Activated CD4-positive, alpha-beta memory T cell treated with anti-CD3 and anti-CD28 coated beads for 36 hours (primary cell): ENCODE measurements around the gene DDX1. TPM values are rescaled to one million over a fixed set of nuclear protein-coding genes. Genes with fewer than 3 reads are reported as not detected.

Experiments
- CTCF ChIA-PET: fragments of 350-600 bp; sonication (Branson Sonifier 250); formaldehyde crosslinking; loops from one replicate; lab custom pipeline; 2021; ENCODE audit warnings: antibody characterized with exemption, inconsistent platforms; lab: Charles Lee
- POLR2A ChIA-PET: fragments of 350-600 bp; sonication (Branson Sonifier 250); formaldehyde crosslinking; loops from one replicate; lab custom pipeline; 2021; ENCODE audit warnings: antibody characterized with exemption; lab: Charles Lee
- DNase-seq: peaks from one replicate; pipeline ENCODE4 v3.0.0-alpha.2; 2020
- H3K27ac Mint-ChIP-seq: one replicate; pipeline ENCODE4 v1.8.0; 2021; ENCODE audit warnings: mixed read lengths
- H3K27me3 Mint-ChIP-seq: one replicate; pipeline ENCODE4 v1.8.0; 2021; ENCODE audit warnings: mixed read lengths
- H3K36me3 Mint-ChIP-seq: one replicate; pipeline ENCODE4 v1.8.0; 2021; ENCODE audit warnings: mixed read lengths
- H3K4me1 Mint-ChIP-seq: one replicate; pipeline ENCODE4 v1.8.0; 2021; ENCODE audit warnings: low read depth, mixed read lengths
- H3K4me3 Mint-ChIP-seq: one replicate; pipeline ENCODE4 v1.8.0; 2021; ENCODE audit warnings: mild to moderate bottlenecking, mixed read lengths
- H3K9me3 Mint-ChIP-seq: one replicate; pipeline ENCODE4 v1.8.0; 2021; ENCODE audit warnings: mixed read lengths
- intact Hi-C: fragments of 100-400 bp; cut with micrococcal nuclease; formaldehyde crosslinking; loops from one replicate; pipeline ENCODE4 v1.15.1; 2023
- total RNA-seq, 2 experiments: library from RNA; stranded (reverse); gene quantifications; one replicate each; pipeline ENCODE4 v1.2.3, GENCODE V29; 2021

DDX1 gene
- total RNA-seq, 2 experiments from 2014 or later, result 79.7 to 81.1 TPM

GRCh38 chr2:15666861-15667808 lies 75.5 kb downstream of the DDX1 start:
- ChIA-PET POLR2A (no interaction called here), CTCF (no interaction called here)
- Mint-ChIP-seq H3K27ac (no peak overlapping the region), H3K27me3 (peaks cover 5% of the 10 kb centered on the region), H3K4me3 (no peak overlapping the region), H3K4me1 (no peaks in the 10 kb centered on the region), H3K9me3 (no peaks in the 10 kb centered on the region), H3K36me3 (no peaks in the 10 kb centered on the region)
- intact Hi-C loops, result no loop called here
- no peak for DNase-seq

GRCh38 chr2:15667809-15668556 lies 76.3 kb downstream of the DDX1 start:
- Mint-ChIP-seq H3K27me3 (peaks cover 8% of the 10 kb centered on the region), H3K27ac (no peak overlapping the region), H3K36me3 (no peaks in the 10 kb centered on the region), H3K4me3 (no peak overlapping the region), H3K9me3 (no peaks in the 10 kb centered on the region), H3K4me1 (no peaks in the 10 kb centered on the region)
- intact Hi-C loops, result no loop called here
- ChIA-PET CTCF (no interaction called here), POLR2A (no interaction called here)
- no peak for DNase-seq

DNA sequence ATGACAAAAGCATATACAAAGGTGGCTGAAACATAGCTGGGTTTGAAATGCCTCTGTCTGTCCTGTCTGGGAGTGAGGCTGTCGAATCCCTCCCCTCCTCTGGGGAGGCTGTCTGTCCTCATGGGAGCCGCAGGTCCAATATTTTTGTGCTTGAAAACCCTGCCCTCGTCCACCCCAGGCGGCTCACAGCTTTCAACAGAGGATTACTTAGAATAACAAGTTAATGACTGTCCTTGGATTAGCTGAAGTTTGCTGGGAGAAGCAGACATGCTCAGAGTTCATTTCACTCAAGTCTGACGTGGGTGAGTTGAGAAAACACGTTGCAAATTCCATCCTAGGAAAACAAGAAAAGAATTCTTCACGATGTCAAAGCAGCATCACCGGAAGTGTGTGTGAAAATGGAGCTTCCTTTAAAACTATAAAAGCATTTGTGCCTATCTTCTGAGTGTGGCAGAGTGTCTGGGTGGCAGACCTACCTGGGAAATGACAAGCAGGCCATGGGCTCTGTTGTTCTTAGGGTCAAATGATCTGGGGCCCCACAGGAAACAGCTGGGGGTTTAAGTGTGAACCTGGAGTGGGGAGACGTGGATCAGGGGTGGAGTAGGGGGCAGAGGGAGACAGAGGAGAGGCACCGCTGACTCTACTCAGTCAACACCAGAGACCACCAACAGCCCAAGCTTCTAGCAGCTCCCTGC lies 77.1 kb downstream of the DDX1 start:
- CTCF ChIA-PET, result no interaction called here
- intact Hi-C loops, result no loop called here

DNA sequence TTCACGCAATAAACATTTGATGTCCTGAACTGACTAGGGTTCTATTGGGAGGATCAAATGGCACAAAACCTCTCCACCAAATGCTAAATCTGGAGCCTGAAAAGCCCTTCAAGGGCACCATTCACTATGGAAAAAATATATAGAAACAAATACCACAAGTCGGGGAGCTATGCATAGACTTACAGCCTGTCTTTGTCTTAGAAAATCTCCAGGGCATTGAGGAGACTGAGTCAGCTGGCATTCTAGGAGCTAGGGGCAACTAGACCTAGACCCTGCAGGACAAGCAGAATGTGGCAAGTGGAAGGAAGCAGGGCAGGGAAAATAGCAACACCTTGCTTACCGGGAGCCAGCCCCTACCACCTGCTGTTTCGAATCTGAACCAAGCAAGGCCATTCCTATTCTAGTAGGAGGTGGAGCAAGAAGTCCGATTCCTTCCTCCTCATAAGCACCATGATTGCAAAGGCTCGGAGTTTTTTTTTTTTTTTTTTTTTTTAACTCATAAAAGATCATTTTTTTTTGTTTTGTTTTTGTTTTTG lies 77.8 kb downstream of the DDX1 start:
- Mint-ChIP-seq H3K27ac (no peak overlapping the region), H3K27me3 (peaks cover 11% of the 10 kb centered on the region), H3K9me3 (no peaks in the 10 kb centered on the region), H3K36me3 (no peaks in the 10 kb centered on the region), H3K4me1 (no peaks in the 10 kb centered on the region), H3K4me3 (no peak overlapping the region)
- DNase-seq, result no peak
- ChIA-PET CTCF (no interaction called here), POLR2A (no interaction called here)
- intact Hi-C loops, result no loop called here

More for the DNA sequence above, 77.1 kb downstream of the DDX1 start:
- Mint-ChIP-seq H3K27ac (no peak overlapping the region), H3K4me3 (no peak overlapping the region), H3K36me3 (no peaks in the 10 kb centered on the region), H3K4me1 (no peaks in the 10 kb centered on the region), H3K27me3 (peaks cover 11% of the 10 kb centered on the region), H3K9me3 (no peaks in the 10 kb centered on the region)
- no peak for DNase-seq
- POLR2A ChIA-PET, result no interaction called here

- peaks cover 13% of the 10 kb centered on the region for H3K27me3 Mint-ChIP-seq
- no peaks in the 10 kb centered on the region for H3K36me3 Mint-ChIP-seq
- no peaks in the 10 kb centered on the region for H3K4me1 Mint-ChIP-seq
- H3K27ac Mint-ChIP-seq, result no peak overlapping the region
- intact Hi-C loops, result no loop called here
- CTCF ChIA-PET, result no interaction called here
- H3K4me3 Mint-ChIP-seq, result no peak overlapping the region
- no peak for DNase-seq
- POLR2A ChIA-PET, result no interaction called here
- no peaks in the 10 kb centered on the region for H3K9me3 Mint-ChIP-seq
Observed at GRCh38 chr2:15670469-15670868, 78.8 kb downstream of the DDX1 start.

GRCh38 chr2:15670981-15671380 lies 79.3 kb downstream of the DDX1 start:
- POLR2A ChIA-PET, result no interaction called here
- no peak overlapping the region for H3K27ac Mint-ChIP-seq

DNA sequence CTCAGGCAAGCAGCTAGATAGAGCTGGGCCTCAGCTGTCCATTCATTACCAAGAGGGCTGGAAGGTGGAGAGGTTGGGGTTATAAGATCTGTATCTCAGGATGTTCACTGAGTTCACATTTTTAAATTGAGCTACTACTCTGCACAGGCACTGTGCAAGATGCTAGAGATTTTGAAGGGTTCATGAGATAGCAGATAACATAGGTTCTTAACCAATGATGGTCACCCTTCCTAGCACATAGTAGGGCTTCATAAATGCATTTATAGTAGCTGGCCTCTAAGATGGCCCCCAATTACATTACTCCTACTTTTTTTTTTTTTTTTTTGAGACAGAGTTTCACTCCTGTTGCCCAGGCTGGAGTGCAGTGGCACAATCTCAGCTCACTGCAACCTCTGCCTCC lies 79.7 kb downstream of the DDX1 start:
- Mint-ChIP-seq H3K4me3 (no peak overlapping the region), H3K4me1 (no peaks in the 10 kb centered on the region), H3K36me3 (no peaks in the 10 kb centered on the region), H3K27ac (no peak overlapping the region), H3K27me3 (peaks cover 13% of the 10 kb centered on the region), H3K9me3 (no peaks in the 10 kb centered on the region)
- intact Hi-C loops, result no loop called here
- ChIA-PET CTCF (no interaction called here), POLR2A (no interaction called here)
- DNase-seq, result no peak

More at GRCh38 chr2:15670981-15671380, 79.3 kb downstream of the DDX1 start:
- CTCF ChIA-PET, result no interaction called here
- Mint-ChIP-seq H3K4me3 (no peak overlapping the region), H3K4me1 (no peaks in the 10 kb centered on the region), H3K27me3 (peaks cover 13% of the 10 kb centered on the region), H3K36me3 (no peaks in the 10 kb centered on the region), H3K9me3 (no peaks in the 10 kb centered on the region)
- intact Hi-C loops, result no loop called here
- DNase-seq, result no peak

GRCh38 chr2:15671842-15672815 lies 80.5 kb downstream of the DDX1 start:
- CTCF ChIA-PET, result no interaction called here
- intact Hi-C loops, result no loop called here
- H3K36me3 Mint-ChIP-seq, result no peaks in the 10 kb centered on the region
- POLR2A ChIA-PET, result no interaction called here
- no peak for DNase-seq
- H3K27me3 Mint-ChIP-seq, result peaks cover 12% of the 10 kb centered on the region
- no peak overlapping the region for H3K27ac Mint-ChIP-seq
- H3K4me1 Mint-ChIP-seq, result no peaks in the 10 kb centered on the region
- no peak overlapping the region for H3K4me3 Mint-ChIP-seq
- H3K9me3 Mint-ChIP-seq, result no peaks in the 10 kb centered on the region

GRCh38 chr2:15672961-15673918 lies 81.6 kb downstream of the DDX1 start:
- no peaks in the 10 kb centered on the region for H3K9me3 Mint-ChIP-seq
- no peak overlapping the region for H3K4me3 Mint-ChIP-seq
- peaks cover 11% of the 10 kb centered on the region for H3K27me3 Mint-ChIP-seq
- H3K27ac Mint-ChIP-seq, result no peak overlapping the region
- no peaks in the 10 kb centered on the region for H3K4me1 Mint-ChIP-seq
- CTCF ChIA-PET, result no interaction called here
- H3K36me3 Mint-ChIP-seq, result no peaks in the 10 kb centered on the region
- no peak for DNase-seq
- intact Hi-C loops, result no loop called here
- POLR2A ChIA-PET, result no interaction called here

GRCh38 chr2:15673919-15674636 lies 82.4 kb downstream of the DDX1 start:
- H3K4me1 Mint-ChIP-seq, result no peaks in the 10 kb centered on the region
- H3K27ac Mint-ChIP-seq, result no peak overlapping the region
- DNase-seq, result no peak
- CTCF ChIA-PET, result no interaction called here
- no peaks in the 10 kb centered on the region for H3K9me3 Mint-ChIP-seq
- intact Hi-C loops, result no loop called here
- H3K36me3 Mint-ChIP-seq, result no peaks in the 10 kb centered on the region
- no peak overlapping the region for H3K4me3 Mint-ChIP-seq
- H3K27me3 Mint-ChIP-seq, result peaks cover 11% of the 10 kb centered on the region
- POLR2A ChIA-PET, result no interaction called here
